Muscle layer of duodenum (tissue), 2 donors: ENCODE measurements around the gene LILRB1.
"Not testable (repeated sequence)": the region's sequence is repeated elsewhere in the genome, so short reads cannot be mapped to it uniquely, and the experiment has no call there.

Experiments used
- H3K27ac ChIP-seq: one replicate; pipeline ENCODE4 v1.7.0; 2013; ENCODE audit warnings: mild to moderate bottlenecking, low read length
- H3K27me3 ChIP-seq: one replicate; pipeline ENCODE4 v1.7.0; 2013; ENCODE audit warnings: low read depth, mild to moderate bottlenecking, control low read depth, low read length
- H3K36me3 ChIP-seq, 2 donors: one replicate each; pipeline ENCODE4 v1.7.0; 2013; ENCODE audit warnings: low read length in 2 of 2, control low read depth in 1 of 2, mild to moderate bottlenecking in 1 of 2; ENCODE audit not compliant: insufficient read depth in 2 of 2, control insufficient read depth in 1 of 2
- H3K4me1 ChIP-seq, 2 donors: one replicate each; pipeline ENCODE4 v1.7.0; 2013; ENCODE audit warnings: low read length in 2 of 2, mild to moderate bottlenecking in 2 of 2, control low read depth in 1 of 2, moderate library complexity in 1 of 2; ENCODE audit not compliant: insufficient read depth in 2 of 2, control insufficient read depth in 1 of 2
- H3K4me3 ChIP-seq, 2 donors: one replicate each; pipeline ENCODE4 v1.7.0; 2013; ENCODE audit warnings: low read length in 2 of 2, low read depth in 1 of 2, mild to moderate bottlenecking in 1 of 2
- H3K9me3 ChIP-seq, 2 donors: one replicate each; pipeline ENCODE4 v1.7.0; 2013; ENCODE audit warnings: low read length in 2 of 2, control low read depth in 1 of 2, mild to moderate bottlenecking in 1 of 2; ENCODE audit not compliant: control insufficient read depth in 1 of 2
- donor health status: healthy.

LILRB1 gene

GRCh38 chr19:54608205-54608604, 22.1 kb upstream of the LILRB1 start:
- Histone ChIP-seq H3K9me3 (peaks cover 0 to 28% of the 10 kb centered on the region in 2 donors), H3K27me3 (no peaks in the 10 kb centered on the region), H3K36me3 (no peaks in the 10 kb centered on the region), H3K4me1 (no peaks in the 10 kb centered on the region), H3K4me3 (no peak overlapping the region), H3K27ac (no peak overlapping the region)

DNA sequence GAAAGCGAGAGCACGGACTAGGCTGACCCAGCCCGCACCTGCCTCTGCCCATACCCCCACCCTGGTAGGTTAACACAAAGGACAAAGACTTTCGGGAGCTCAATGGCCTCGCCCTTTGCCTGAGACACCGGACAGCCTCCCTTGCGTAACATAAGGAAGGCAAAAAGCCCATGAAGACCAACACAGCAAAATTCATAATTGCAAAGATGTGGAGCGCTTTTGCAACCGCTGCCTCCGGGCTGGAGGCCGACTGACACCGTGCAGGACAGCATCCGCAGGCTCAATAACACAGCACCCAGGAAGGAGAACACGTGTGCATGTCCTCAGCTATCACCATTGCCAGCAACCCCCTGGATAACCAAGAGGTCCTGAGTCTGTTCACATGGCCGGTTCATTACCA, 21.5 kb upstream of the LILRB1 start:
- no peaks in the 10 kb centered on the region for H3K4me1 ChIP-seq
- no peak overlapping the region for H3K4me3 ChIP-seq
- peaks cover 0 to 28% of the 10 kb centered on the region in 2 donors for H3K9me3 ChIP-seq
- H3K36me3 ChIP-seq = no peaks in the 10 kb centered on the region
- no peaks in the 10 kb centered on the region for H3K27me3 ChIP-seq
- H3K27ac ChIP-seq = no peak overlapping the region

DNA sequence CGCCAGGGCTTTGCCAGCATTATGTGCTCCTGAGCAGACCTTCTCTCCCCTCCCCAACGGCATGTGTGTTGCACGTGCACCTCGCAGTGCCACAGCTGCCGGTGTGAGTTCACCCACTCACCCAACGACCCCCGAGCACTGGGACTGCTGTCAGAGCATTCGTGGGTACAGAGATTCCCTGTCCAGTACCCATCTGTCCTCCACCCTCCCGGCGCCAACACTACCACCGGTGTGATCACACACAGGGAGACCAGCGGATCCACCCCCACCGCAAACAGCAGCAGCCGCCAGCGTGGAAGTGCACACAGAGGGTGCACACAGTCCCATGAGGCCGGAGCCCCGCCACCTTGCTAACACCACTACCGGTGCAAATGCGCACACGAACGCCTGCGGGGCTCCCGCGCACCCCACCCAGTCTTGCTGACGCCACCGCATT, 20.9 kb upstream of the LILRB1 start:
- H3K9me3 ChIP-seq = peaks cover 0 to 26% of the 10 kb centered on the region in 2 donors
- H3K4me3 ChIP-seq = no peak overlapping the region
- no peaks in the 10 kb centered on the region for H3K27me3 ChIP-seq
- no peaks in the 10 kb centered on the region for H3K4me1 ChIP-seq
- no peaks in the 10 kb centered on the region for H3K36me3 ChIP-seq
- H3K27ac ChIP-seq = no peak overlapping the region

- H3K36me3 ChIP-seq = no peaks in the 10 kb centered on the region
- H3K4me3 ChIP-seq = no peak overlapping the region
- peaks cover 0 to 6% of the 10 kb centered on the region in 2 donors for H3K9me3 ChIP-seq
- H3K27ac ChIP-seq = no peak overlapping the region
- H3K27me3 ChIP-seq = no peaks in the 10 kb centered on the region
- H3K4me1 ChIP-seq = no peaks in the 10 kb centered on the region
These were observed 17.9 kb upstream of the LILRB1 start for GRCh38 chr19:54612428-54612827.

GRCh38 chr19:54614726-54615125, 15.6 kb upstream of the LILRB1 start:
- peaks cover 0 to 6% of the 10 kb centered on the region in 2 donors for H3K9me3 ChIP-seq
- no peaks in the 10 kb centered on the region for H3K4me1 ChIP-seq
- H3K27ac ChIP-seq = no peak overlapping the region
- H3K4me3 ChIP-seq = no peak overlapping the region
- H3K36me3 ChIP-seq = no peaks in the 10 kb centered on the region
- H3K27me3 ChIP-seq = no peaks in the 10 kb centered on the region

DNA sequence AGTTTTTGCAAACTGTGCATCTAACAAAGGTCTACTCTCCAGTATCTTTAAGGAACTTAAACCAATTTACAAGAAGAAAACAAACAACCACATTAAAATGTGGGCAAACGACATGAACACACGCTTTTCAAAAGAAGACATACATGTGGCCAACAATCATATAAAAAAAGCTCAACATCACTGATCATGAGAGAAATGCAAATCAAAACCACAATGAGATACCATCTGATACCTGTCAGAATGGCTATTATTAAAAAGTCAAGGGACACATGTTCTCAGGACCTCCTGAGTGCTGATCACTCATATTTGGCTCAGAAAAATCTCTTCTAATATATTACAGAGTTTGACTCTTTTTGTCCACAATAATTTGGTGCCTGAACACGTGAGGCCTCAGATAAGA, 14.2 kb upstream of the LILRB1 start:
- Histone ChIP-seq H3K27ac (no peak overlapping the region), H3K9me3 (peaks cover 0 to 3% of the 10 kb centered on the region in 2 donors), H3K27me3 (no peaks in the 10 kb centered on the region), H3K36me3 (no peaks in the 10 kb centered on the region), H3K4me1 (no peaks in the 10 kb centered on the region), H3K4me3 (no peak overlapping the region)

DNA sequence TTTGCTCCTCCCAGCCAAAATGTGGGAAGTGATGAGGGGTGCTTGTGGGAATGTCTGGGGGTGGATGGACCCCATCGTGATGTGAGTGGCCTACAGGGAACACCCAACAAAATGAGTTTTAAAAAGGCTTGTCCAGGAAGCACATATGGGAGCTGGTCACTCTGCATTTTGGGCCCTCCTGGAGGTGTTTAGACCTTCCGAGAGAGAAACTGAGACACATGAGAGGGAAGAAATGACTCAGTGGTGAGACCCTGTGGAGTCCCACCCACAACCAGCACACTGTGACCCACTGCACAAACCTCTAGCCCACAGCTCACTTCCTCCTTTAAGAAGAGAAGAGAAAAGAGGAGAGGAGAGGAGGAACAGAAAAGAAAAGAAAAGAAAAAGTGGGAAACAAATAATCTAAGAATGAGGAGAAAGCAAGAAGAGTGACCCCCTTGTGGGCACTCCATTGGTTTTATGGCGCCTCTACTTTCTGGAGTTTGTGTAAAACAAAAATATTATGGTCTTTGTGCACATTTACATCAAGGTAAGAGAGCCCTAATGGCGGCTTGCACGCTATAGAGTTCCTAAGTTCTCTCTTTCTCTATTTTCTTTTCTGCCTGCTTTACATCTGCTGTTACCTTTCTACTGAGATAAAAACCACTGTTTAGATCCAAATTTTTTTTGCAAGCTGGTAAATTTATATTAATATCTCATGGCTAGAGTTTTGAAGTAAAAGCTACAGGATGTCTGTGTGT, 13.3 kb upstream of the LILRB1 start:
- Histone ChIP-seq H3K27me3 (no peaks in the 10 kb centered on the region), H3K4me3 (no peak overlapping the region), H3K36me3 (no peaks in the 10 kb centered on the region), H3K4me1 (no peaks in the 10 kb centered on the region), H3K27ac (no peak overlapping the region), H3K9me3 (peaks cover 0 to 3% of the 10 kb centered on the region in 2 donors)

GRCh38 chr19:54620464-54620863, 9.8 kb upstream of the LILRB1 start:
- Histone ChIP-seq H3K36me3 (no peaks in the 10 kb centered on the region), H3K4me3 (no peak overlapping the region), H3K4me1 (no peaks in the 10 kb centered on the region), H3K27ac (no peak overlapping the region), H3K27me3 (no peaks in the 10 kb centered on the region), H3K9me3 (no peaks in the 10 kb centered on the region)

DNA sequence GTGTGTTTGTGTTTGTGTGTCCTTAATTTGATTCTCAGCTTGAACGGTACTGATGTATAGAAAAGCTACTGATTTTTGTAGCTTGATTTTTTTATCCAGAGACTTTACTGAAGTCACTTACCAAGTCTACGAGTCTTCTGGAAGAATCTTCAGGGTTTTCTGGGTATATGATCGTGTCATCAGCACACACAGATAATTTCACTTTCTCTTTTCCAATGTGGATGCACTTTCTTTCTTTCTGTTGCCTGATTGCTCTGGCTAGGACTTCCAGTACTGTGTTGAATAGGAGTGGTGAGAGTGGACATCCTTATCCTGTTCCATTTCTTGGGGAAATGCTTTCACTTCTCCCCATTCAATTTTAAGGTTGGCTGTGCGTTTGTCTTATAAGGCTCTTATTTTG, 7.9 kb upstream of the LILRB1 start:
- no peaks in the 10 kb centered on the region for H3K27me3 ChIP-seq
- H3K27ac ChIP-seq = no peak overlapping the region
- peaks cover 0 to 4% of the 10 kb centered on the region in 2 donors for H3K9me3 ChIP-seq
- H3K4me1 ChIP-seq = no peaks in the 10 kb centered on the region
- no peak overlapping the region for H3K4me3 ChIP-seq
- no peaks in the 10 kb centered on the region for H3K36me3 ChIP-seq

GRCh38 chr19:54624234-54624633, 6.0 kb upstream of the LILRB1 start:
- H3K4me3 ChIP-seq, H3K4me1 ChIP-seq, H3K9me3 ChIP-seq, H3K27me3 ChIP-seq, H3K27ac ChIP-seq, H3K36me3 ChIP-seq: not testable (repeated sequence)

GRCh38 chr19:54624934-54625730, 5.2 kb upstream of the LILRB1 start:
- not testable (repeated sequence) for H3K4me3 ChIP-seq, H3K9me3 ChIP-seq, H3K27ac ChIP-seq, H3K4me1 ChIP-seq, H3K36me3 ChIP-seq, H3K27me3 ChIP-seq
